HepG2 (cell line): Measurements from ENCODE around the gene HCRTR1. TPM values are rescaled to one million over a fixed set of nuclear protein-coding genes. Genes with fewer than 3 reads are reported as not detected.

Source experiments
- ARID2 ChIP-seq: sonication (generic); formaldehyde crosslinking; IDR thresholded peaks from 2 replicates; pipeline ENCODE4 v1.8.1; 2022; ENCODE audit warnings: mild to moderate bottlenecking, missing genetic modification reagents, borderline replicate concordance
- ATM ChIP-seq: fragments of 450-650 bp; IDR thresholded peaks from 2 replicates; pipeline ENCODE4 v1.7.1; 2017; ENCODE audit warnings: mild to moderate bottlenecking, borderline replicate concordance
- CENPX ChIP-seq: sonication (generic); formaldehyde crosslinking; IDR thresholded peaks from 2 replicates; pipeline ENCODE4 v1.9.0; 2021; ENCODE audit warnings: mild to moderate bottlenecking, missing genetic modification reagents, moderate library complexity
- DBP ChIP-seq: sonication (generic); formaldehyde crosslinking; IDR thresholded peaks from 2 replicates; pipeline ENCODE4 v1.4.0; 2020; ENCODE audit warnings: missing genetic modification reagents; ENCODE audit errors: not compliant biosample characterization
- FOXM1 ChIP-seq: sonication (generic); formaldehyde crosslinking; IDR thresholded peaks from 2 replicates; pipeline ENCODE4 v1.5.0; 2020; ENCODE audit warnings: missing genetic modification reagents
- GATAD2A ChIP-seq: IDR thresholded peaks from 2 replicates; pipeline ENCODE4 v1.6.1; 2016
- HOXA9 ChIP-seq: sonication (generic); formaldehyde crosslinking; IDR thresholded peaks from 2 replicates; pipeline ENCODE4 v1.8.1; 2022; ENCODE audit warnings: missing genetic modification reagents, mild to moderate bottlenecking, moderate library complexity, borderline replicate concordance
- KDM5A ChIP-seq: fragments of 200-600 bp; sonication (generic); IDR thresholded peaks from 2 replicates; pipeline ENCODE4 v1.7.0; 2018; ENCODE audit warnings: antibody characterized with exemption, mild to moderate bottlenecking, low read length, borderline replicate concordance
- MBNL3 ChIP-seq: fragments of 250-450 bp; sonication (Bioruptor Pico); conservative IDR thresholded peaks from 2 replicates; pipeline ENCODE4 v1.8.0; 2022; ENCODE audit warnings: mild to moderate bottlenecking, inconsistent platforms
- REPIN1 ChIP-seq: sonication (generic); formaldehyde crosslinking; IDR thresholded peaks from 2 replicates; pipeline ENCODE4 v1.8.0; 2022; ENCODE audit warnings: missing genetic modification reagents, low read depth, mild to moderate bottlenecking, borderline replicate concordance
- SP1 ChIP-seq, 2 experiments: fragments of 450-650 bp in 1 of 2; sonication (generic) in 1 of 2; formaldehyde crosslinking in 1 of 2; IDR thresholded peaks; 2 replicates each; pipeline versions ENCODE4 v1.4.0 to v1.6.1; 2016 to 2020; ENCODE audit warnings: missing genetic modification reagents in 1 of 2
- SRF ChIP-seq: IDR thresholded peaks from 2 replicates; pipeline ENCODE4 v1.6.1; 2011; ENCODE audit warnings: mild to moderate bottlenecking, low read depth, low read length, moderate library complexity
- TBX2 ChIP-seq: sonication (generic); formaldehyde crosslinking; IDR thresholded peaks from 2 replicates; pipeline ENCODE4 v1.5.0; 2020; ENCODE audit warnings: missing genetic modification reagents, mild to moderate bottlenecking, borderline replicate concordance
- TCF7L2 ChIP-seq: IDR thresholded peaks from 2 replicates; pipeline ENCODE4 v1.6.1; 2011; ENCODE audit warnings: mild to moderate bottlenecking, low read depth, low read length, moderate library complexity
- TMF1 ChIP-seq: sonication (generic); formaldehyde crosslinking; IDR thresholded peaks from 2 replicates; pipeline ENCODE4 v1.8.1; 2022; ENCODE audit warnings: low read depth, missing genetic modification reagents
- ZNF264 ChIP-seq: sonication (generic); formaldehyde crosslinking; IDR thresholded peaks from 2 replicates; pipeline ENCODE4 v1.4.0; 2020; ENCODE audit warnings: missing genetic modification reagents
- ZNF292 ChIP-seq: sonication (generic); formaldehyde crosslinking; IDR thresholded peaks from 2 replicates; pipeline ENCODE4 v1.8.1; 2022; ENCODE audit warnings: mild to moderate bottlenecking, low read depth, missing genetic modification reagents, borderline replicate concordance
- ZNF30 ChIP-seq: sonication (generic); formaldehyde crosslinking; IDR thresholded peaks from 2 replicates; pipeline ENCODE4 v1.5.0; 2020; ENCODE audit warnings: mild to moderate bottlenecking, missing genetic modification reagents
- ZNF382 ChIP-seq: sonication (generic); formaldehyde crosslinking; IDR thresholded peaks from 2 replicates; pipeline ENCODE4 v1.5.0; 2020; ENCODE audit warnings: missing genetic modification reagents, mild to moderate bottlenecking, borderline replicate concordance
- ZNF619 ChIP-seq: sonication (generic); formaldehyde crosslinking; IDR thresholded peaks from 2 replicates; pipeline ENCODE4 v1.4.0; 2020; ENCODE audit warnings: mild to moderate bottlenecking, missing genetic modification reagents
- ZNF740 ChIP-seq: sonication (generic); formaldehyde crosslinking; IDR thresholded peaks from 2 replicates; pipeline ENCODE4 v1.4.0; 2020; ENCODE audit warnings: missing genetic modification reagents
- polyA plus RNA-seq, 8 experiments: library from polyadenylated mRNA; depleted of rRNA in 3 of 8; stranded (reverse) in 7 of 8; unstranded in 1 of 8; fragments of >200 nt; fragmentation: Illumina TruSeq in 4 of 8; extraction: Trizol in 4 of 8; gene quantifications; 2 replicates each; pipeline versions ENCODE4 v1.2.1 to v1.2.3, GENCODE V29; 2011 to 2016; ENCODE audit warnings: low read depth in 4 of 8, missing spikeins in 1 of 8, mixed read lengths in 1 of 8; ENCODE audit not compliant: insufficient read depth in 1 of 8
- total RNA-seq, 5 experiments: library from RNA; depleted of rRNA; stranded (reverse); fragments of >200 nt; fragmentation: Illumina TruSeq; extraction: Trizol; gene quantifications; 2 replicates each; pipeline ENCODE4 v1.2.3, GENCODE V29; 2016; ENCODE audit warnings: low read depth in 1 of 5
- TF ChIP-seq, protein P1 (sequence below): sonication (generic); formaldehyde crosslinking; IDR thresholded peaks from 2 replicates; pipeline ENCODE4 v1.4.0; 2020; ENCODE audit warnings: missing genetic modification reagents
- TF ChIP-seq, protein P2 (sequence below): IDR thresholded peaks from 2 replicates; pipeline ENCODE4 v1.6.1; 2018; ENCODE audit warnings: missing genetic modification reagents, mild to moderate bottlenecking, missing compliant biosample characterization
- TF ChIP-seq, protein P3 (sequence below): sonication (generic); formaldehyde crosslinking; IDR thresholded peaks from 2 replicates; pipeline ENCODE4 v1.8.0; 2022; ENCODE audit warnings: missing genetic modification reagents, low read depth, mild to moderate bottlenecking, borderline replicate concordance
- TF ChIP-seq, protein P4 (sequence below): IDR thresholded peaks from 2 replicates; pipeline ENCODE4 v1.6.1; 2016; ENCODE audit warnings: missing biosample characterization, missing genetic modification reagents, low read depth

The HCRTR1 gene
- total and polyA plus RNA-seq, 2 of the 13 experiments (the other 11 are each of a cell fraction or from before 2014, with no cell fraction given): not detected

DNA sequence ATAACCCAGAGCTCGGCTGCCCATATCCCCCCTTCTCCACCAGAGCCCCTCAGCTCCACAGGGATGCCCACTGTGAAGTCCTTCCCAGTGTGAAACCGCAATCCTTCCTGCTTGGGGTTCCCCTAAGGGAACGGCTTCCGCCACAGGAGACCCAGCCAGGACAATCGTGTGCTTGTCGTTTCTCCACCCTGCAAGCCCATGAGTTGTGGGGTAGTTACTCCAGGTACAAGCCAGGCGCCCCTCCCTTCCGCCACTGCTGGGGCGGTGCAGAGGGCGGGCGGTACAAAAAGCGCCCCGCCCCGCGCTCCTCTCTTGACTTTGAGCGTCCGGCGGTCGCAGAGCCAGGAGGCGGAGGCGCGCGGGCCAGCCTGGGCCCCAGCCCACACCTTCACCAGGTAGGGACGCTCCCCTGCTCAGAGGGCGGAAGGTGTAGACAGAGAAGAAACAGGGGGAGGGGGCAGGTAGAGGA lies 41.3 kb upstream of the HCRTR1 start, which contains the start of gene TINAGL1 (continued):
- TF ChIP-seq ZNF740 (no peak; the same call in 1 of the 2 replicates), REPIN1 (CRISPR knock-in tag) (peak; percentile 45; the same call in 1 of the 2 replicates), TCF7L2 (no peak), SRF (no peak), ZNF30 (CRISPR knock-in tag) (no peak), ZNF292 (no peak), CENPX (CRISPR knock-in tag) (no peak), HOXA9 (CRISPR knock-in tag) (no peak), GATAD2A (no peak; the same call in 1 of the 2 replicates), KDM5A (no peak), TMF1 (CRISPR knock-in tag) (no peak), TBX2 (no peak), ZNF382 (CRISPR knock-in tag) (no peak), ZNF264 (CRISPR knock-in tag) (no peak), ARID2 (CRISPR knock-in tag) (no peak), SP1 (IDR thresholded peaks at IDR 0.05) (no peak), SP1 (CRISPR knock-in tag; IDR thresholded peaks at IDR 0.05) (no peak), DBP (CRISPR knock-in tag) (no peak), FOXM1 (CRISPR knock-in tag) (no peak), ATM (no peak), MBNL3 (CRISPR knock-in tag) (no peak), ZNF619 (CRISPR knock-in tag) (peak; percentile 56; the same call in 1 of the 2 replicates)
- TF ChIP-seq, protein P1, sequence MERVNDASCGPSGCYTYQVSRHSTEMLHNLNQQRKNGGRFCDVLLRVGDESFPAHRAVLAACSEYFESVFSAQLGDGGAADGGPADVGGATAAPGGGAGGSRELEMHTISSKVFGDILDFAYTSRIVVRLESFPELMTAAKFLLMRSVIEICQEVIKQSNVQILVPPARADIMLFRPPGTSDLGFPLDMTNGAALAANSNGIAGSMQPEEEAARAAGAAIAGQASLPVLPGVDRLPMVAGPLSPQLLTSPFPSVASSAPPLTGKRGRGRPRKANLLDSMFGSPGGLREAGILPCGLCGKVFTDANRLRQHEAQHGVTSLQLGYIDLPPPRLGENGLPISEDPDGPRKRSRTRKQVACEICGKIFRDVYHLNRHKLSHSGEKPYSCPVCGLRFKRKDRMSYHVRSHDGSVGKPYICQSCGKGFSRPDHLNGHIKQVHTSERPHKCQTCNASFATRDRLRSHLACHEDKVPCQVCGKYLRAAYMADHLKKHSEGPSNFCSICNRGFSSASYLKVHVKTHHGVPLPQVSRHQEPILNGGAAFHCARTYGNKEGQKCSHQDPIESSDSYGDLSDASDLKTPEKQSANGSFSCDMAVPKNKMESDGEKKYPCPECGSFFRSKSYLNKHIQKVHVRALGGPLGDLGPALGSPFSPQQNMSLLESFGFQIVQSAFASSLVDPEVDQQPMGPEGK (CRISPR knock-in tag): peak; percentile 83
- TF ChIP-seq, protein P2, sequence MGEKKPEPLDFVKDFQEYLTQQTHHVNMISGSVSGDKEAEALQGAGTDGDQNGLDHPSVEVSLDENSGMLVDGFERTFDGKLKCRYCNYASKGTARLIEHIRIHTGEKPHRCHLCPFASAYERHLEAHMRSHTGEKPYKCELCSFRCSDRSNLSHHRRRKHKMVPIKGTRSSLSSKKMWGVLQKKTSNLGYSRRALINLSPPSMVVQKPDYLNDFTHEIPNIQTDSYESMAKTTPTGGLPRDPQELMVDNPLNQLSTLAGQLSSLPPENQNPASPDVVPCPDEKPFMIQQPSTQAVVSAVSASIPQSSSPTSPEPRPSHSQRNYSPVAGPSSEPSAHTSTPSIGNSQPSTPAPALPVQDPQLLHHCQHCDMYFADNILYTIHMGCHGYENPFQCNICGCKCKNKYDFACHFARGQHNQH (CRISPR knock-in tag): 0 out of 2 replicates have a peak, but pooled peaks have one; percentile 48
- TF ChIP-seq, protein P3, sequence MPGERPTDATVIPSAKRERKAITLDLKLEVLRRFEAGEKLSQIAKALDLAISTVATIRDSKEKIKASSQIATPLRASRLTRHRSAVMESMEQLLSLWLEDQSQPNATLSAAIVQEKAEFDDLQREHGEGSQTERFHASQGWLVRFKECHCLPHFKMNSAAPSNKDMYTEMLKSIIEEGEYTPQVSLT (CRISPR knock-in tag): no peak
- TF ChIP-seq, protein P4, sequence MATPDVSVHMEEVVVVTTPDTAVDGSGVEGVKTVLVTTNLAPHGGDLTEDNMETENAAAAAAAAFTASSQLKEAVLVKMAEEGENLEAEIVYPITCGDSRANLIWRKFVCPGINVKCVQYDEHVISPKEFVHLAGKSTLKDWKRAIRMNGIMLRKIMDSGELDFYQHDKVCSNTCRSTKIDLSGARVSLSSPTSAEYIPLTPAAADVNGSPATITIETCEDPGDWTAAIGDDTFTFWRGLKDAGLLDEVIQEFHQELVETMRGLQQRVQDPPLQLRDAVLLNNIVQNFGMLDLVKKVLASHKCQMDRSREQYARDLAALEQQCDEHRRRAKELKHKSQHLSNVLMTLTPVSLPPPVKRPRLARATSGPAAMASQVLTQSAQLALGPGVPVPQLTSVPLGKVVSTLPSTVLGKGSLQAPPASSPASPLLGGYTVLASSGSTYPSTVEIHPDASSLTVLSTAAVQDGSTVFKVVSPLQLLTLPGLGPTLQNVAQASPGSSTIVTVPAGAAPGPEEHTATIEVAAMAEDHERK: no peak
